HepG2 (cell line): ENCODE measurements around the gene NUBPL. TPM values are rescaled to one million over a fixed set of nuclear protein-coding genes. Genes with fewer than 3 reads are reported as not detected.

ENCODE experiments used
- ATAC-seq: fragments of 200-7000 bp; cut with Tn5 transposase; 3 replicates; pipeline ENCODE4 v1.9.1; 2020; ENCODE audit warnings: mild to moderate bottlenecking, moderate library complexity
- BruUV-seq: library from RNA; stranded (reverse); fragments of 400-500 nt; replicated peaks from 2 replicates; lab custom pipeline; 2021; lab: Mats Ljungman, UMichigan
- CTCF ChIA-PET: fragments of 300-600 bp; formaldehyde crosslinking; extraction: SDS; loops from one replicate; lab custom pipeline; 2021; ENCODE audit warnings: low total read pairs, inconsistent platforms, low intra/inter-chr PET ratio; lab: Yijun Ruan, JAX
- POLR2A ChIA-PET: fragments of 350-600 bp; sonication (Branson Sonifier 250); formaldehyde crosslinking; loops from one replicate; lab custom pipeline; 2020; ENCODE audit warnings: antibody characterized with exemption, inconsistent platforms; lab: Yijun Ruan, JAX
- DNase-seq: peaks from one replicate; pipeline ENCODE4 v3.0.0-alpha.2; 2015; ENCODE audit warnings: low spot score
- FAIRE-seq: peaks from 3 replicates; lab custom pipeline; 2011; peaks lifted over from hg19 to GRCh38; lab: Jason Lieb, UNC
- H2AFZ ChIP-seq: one replicate; pipeline ENCODE4 v1.6.1; 2011; ENCODE audit warnings: low read length, inconsistent platforms
- H3K27ac ChIP-seq: fragments of 300-600 bp; 3 replicates; pipeline ENCODE4 v1.8.0; 2011; ENCODE audit warnings: mixed run types, mild to moderate bottlenecking, mixed read lengths, low read length, inconsistent platforms; ENCODE audit not compliant: insufficient read depth; ENCODE audit errors: extremely low read length
- H3K27me3 ChIP-seq, 2 experiments: fragments of 200-600 bp in 1 of 2; 2 replicates in 1 of 2; 3 replicates in 1 of 2; pipeline versions ENCODE4 v1.6.0 to v1.8.0; 2011; ENCODE audit warnings: low read length in 2 of 2, mild to moderate bottlenecking in 2 of 2, moderate library complexity in 2 of 2, inconsistent platforms in 1 of 2; ENCODE audit not compliant: insufficient read depth in 2 of 2, control insufficient read depth in 1 of 2
- H3K36me3 ChIP-seq, 2 experiments: fragments of 200-600 bp in 1 of 2; replicated peaks in 1 of 2; 2 replicates in 1 of 2; 3 replicates in 1 of 2; pipeline versions ENCODE4 v1.5.1 to v1.8.0; 2011; ENCODE audit warnings: low read length in 2 of 2, inconsistent platforms in 1 of 2; ENCODE audit not compliant: insufficient read depth in 2 of 2, control insufficient read depth in 1 of 2
- H3K4me1 ChIP-seq: 2 replicates; pipeline ENCODE4 v1.5.1; 2012; ENCODE audit warnings: low read length, inconsistent platforms; ENCODE audit not compliant: insufficient read depth
- H3K4me2 ChIP-seq: 2 replicates; pipeline ENCODE4 v1.6.0; 2011; ENCODE audit warnings: low read depth, low read length, inconsistent platforms
- H3K4me3 ChIP-seq, 3 experiments: fragments of 200-600 bp in 1 of 3; sonication (generic), shearing (Covaris generic) in 1 of 3; replicated peaks in 1 of 3; 2 replicates each; pipeline ENCODE4 v1.5.1; 2011 to 2016; ENCODE audit warnings: low read length in 3 of 3, inconsistent platforms in 2 of 3, low read depth in 2 of 3, mild to moderate bottlenecking in 2 of 3, control low read depth in 1 of 3, mixed read lengths in 1 of 3; ENCODE audit not compliant: insufficient read depth in 1 of 3
- H3K79me2 ChIP-seq: one replicate; pipeline ENCODE4 v1.6.1; 2011; ENCODE audit warnings: low read length, inconsistent platforms; ENCODE audit not compliant: insufficient read depth
- H3K9ac ChIP-seq: 2 replicates; pipeline ENCODE4 v1.6.0; 2011; ENCODE audit warnings: mild to moderate bottlenecking, low read depth, low read length, inconsistent platforms; ENCODE audit not compliant: insufficient read depth
- H3K9me3 ChIP-seq: 2 replicates; pipeline ENCODE4 v1.5.1; 2012; ENCODE audit warnings: mild to moderate bottlenecking, low read length
- H4K20me1 ChIP-seq: 2 replicates; pipeline ENCODE4 v1.6.0; 2011; ENCODE audit warnings: inconsistent platforms, mild to moderate bottlenecking, low read length, moderate library complexity; ENCODE audit not compliant: insufficient read depth
- AGO2 ChIP-seq: fragments of 200-400 bp; formaldehyde crosslinking; optimal IDR thresholded peaks from 2 replicates; pipeline ENCODE3; 2017; ENCODE audit warnings: mild to moderate bottlenecking, low read depth, low read length, moderate library complexity
- ASH2L ChIP-seq: fragments of 300-600, 200-600 bp; sonication (generic); IDR thresholded peaks from 2 replicates; pipeline ENCODE4 v1.7.0; 2017; ENCODE audit warnings: low read depth, mild to moderate bottlenecking, moderate library complexity, mixed read lengths, low read length; ENCODE audit not compliant: insufficient read length
- ATAD3A ChIP-seq: sonication (generic); formaldehyde crosslinking; IDR thresholded peaks from 2 replicates; pipeline ENCODE4 v1.4.0; 2020; ENCODE audit warnings: missing genetic modification reagents
- CREB1 ChIP-seq, 2 experiments: fragments of 450-650 bp in 1 of 2; IDR thresholded peaks; 2 replicates each; pipeline ENCODE4 v1.6.1; 2016 to 2017; ENCODE audit warnings: control low read depth in 1 of 2, mild to moderate bottlenecking in 1 of 2, missing compliant biosample characterization in 1 of 2, missing genetic modification characterization in 1 of 2
- ERF ChIP-seq: IDR thresholded peaks from 2 replicates; pipeline ENCODE4 v1.6.1; 2018; ENCODE audit warnings: missing biosample characterization, missing genetic modification reagents
- ESRRA ChIP-seq: sonication (generic); formaldehyde crosslinking; IDR thresholded peaks from 2 replicates; pipeline ENCODE4 v1.5.1; 2020; ENCODE audit warnings: mild to moderate bottlenecking, low read depth, missing genetic modification reagents
- HES4 ChIP-seq: sonication (generic); formaldehyde crosslinking; IDR thresholded peaks from 2 replicates; pipeline ENCODE4 v1.9.0; 2021; ENCODE audit warnings: mild to moderate bottlenecking, missing genetic modification reagents, borderline replicate concordance
- HNRNPUL1 ChIP-seq: fragments of 200-400 bp; formaldehyde crosslinking; IDR thresholded peaks from 2 replicates; pipeline ENCODE4 v1.6.1; 2017; ENCODE audit warnings: low read depth, mild to moderate bottlenecking, low read length, moderate library complexity
- PHB2 ChIP-seq: fragments of 450-650 bp; IDR thresholded peaks from 2 replicates; pipeline ENCODE4 v1.6.1; 2018; ENCODE audit not compliant: partially characterized antibody
- POLR2AphosphoS5 ChIP-seq: IDR thresholded peaks from 2 replicates; pipeline ENCODE4 v1.6.1; 2012; ENCODE audit warnings: low read depth, low read length
- SMYD3 ChIP-seq: sonication (generic); formaldehyde crosslinking; IDR thresholded peaks from 2 replicates; pipeline ENCODE4 v1.8.1; 2023; ENCODE audit warnings: mild to moderate bottlenecking, missing genetic modification reagents
- TEAD2 ChIP-seq: sonication (generic); formaldehyde crosslinking; IDR thresholded peaks from 2 replicates; pipeline ENCODE4 v1.9.0; 2021; ENCODE audit warnings: missing genetic modification reagents
- WIZ ChIP-seq: sonication (generic); formaldehyde crosslinking; IDR thresholded peaks from 2 replicates; pipeline ENCODE4 v1.5.1; 2020; ENCODE audit warnings: mild to moderate bottlenecking, missing genetic modification reagents
- ZBTB4 ChIP-seq: sonication (generic); formaldehyde crosslinking; IDR thresholded peaks from 2 replicates; pipeline ENCODE4 v1.4.0; 2020; ENCODE audit warnings: missing genetic modification reagents, mild to moderate bottlenecking, borderline replicate concordance
- ZNF10 ChIP-seq: sonication (generic); formaldehyde crosslinking; IDR thresholded peaks from 2 replicates; pipeline ENCODE4 v1.4.0; 2020; ENCODE audit warnings: mild to moderate bottlenecking, low read depth, missing genetic modification reagents, borderline replicate concordance
- ZNF430 ChIP-seq: sonication (generic); formaldehyde crosslinking; IDR thresholded peaks from 2 replicates; pipeline ENCODE4 v1.9.0; 2021; ENCODE audit warnings: mild to moderate bottlenecking, missing genetic modification reagents
- ZNF605 ChIP-seq: sonication (generic); formaldehyde crosslinking; IDR thresholded peaks from 2 replicates; pipeline ENCODE4 v1.8.0; 2022; ENCODE audit warnings: mild to moderate bottlenecking, missing genetic modification reagents
- ZNF720 ChIP-seq: sonication (generic); formaldehyde crosslinking; IDR thresholded peaks from 2 replicates; pipeline ENCODE4 v1.4.0; 2020; ENCODE audit warnings: missing genetic modification reagents
- ZSCAN29 ChIP-seq: sonication (generic); formaldehyde crosslinking; conservative IDR thresholded peaks from 2 replicates; pipeline ENCODE4 v1.4.0; 2020; ENCODE audit warnings: mild to moderate bottlenecking, missing genetic modification reagents
- in situ Hi-C: cut with HindIII; loops from 2 replicates; pipeline ENCODE4 v1.10.0; 2017; ENCODE audit warnings: low pct_unique_long_range_greater_than_20kb; ENCODE audit not compliant: extremely low pct_ligation_motif_present
- intact Hi-C: fragments of 100-400 bp; cut with micrococcal nuclease; formaldehyde crosslinking; loops from one replicate; pipeline ENCODE4 v1.10.0; 2022; ENCODE audit not compliant: unreplicated experiment
- polyA plus RNA-seq, 8 experiments: library from polyadenylated mRNA; depleted of rRNA in 3 of 8; stranded (reverse) in 7 of 8; unstranded in 1 of 8; fragments of >200 nt; fragmentation: Illumina TruSeq in 4 of 8; extraction: Trizol in 4 of 8; gene quantifications; 2 replicates each; pipeline versions ENCODE4 v1.2.1 to v1.2.3, GENCODE V29; 2011 to 2016; ENCODE audit warnings: low read depth in 4 of 8, missing spikeins in 1 of 8, mixed read lengths in 1 of 8; ENCODE audit not compliant: insufficient read depth in 1 of 8
- total RNA-seq, 5 experiments: library from RNA; depleted of rRNA; stranded (reverse); fragments of >200 nt; fragmentation: Illumina TruSeq; extraction: Trizol; gene quantifications; 2 replicates each; pipeline ENCODE4 v1.2.3, GENCODE V29; 2016; ENCODE audit warnings: low read depth in 1 of 5
- TF ChIP-seq, protein P1 (sequence below): sonication (generic); formaldehyde crosslinking; IDR thresholded peaks from 2 replicates; pipeline ENCODE4 v1.4.0; 2020; ENCODE audit warnings: missing genetic modification reagents

Gene NUBPL
- total and polyA plus RNA-seq, 2 of the 13 experiments (the other 11 are each of a cell fraction or from before 2014, with no cell fraction given), result 21.3 to 44.1 TPM

GRCh38 chr14:31712244-31713127, 151.3 kb downstream of the NUBPL start (continued):
- no peak for TF ChIP-seq HNRNPUL1
- no peak for TF ChIP-seq ASH2L
- TF ChIP-seq ZNF720, result no peak
- no peak for TF ChIP-seq POLR2AphosphoS5
- TF ChIP-seq, protein P1, sequence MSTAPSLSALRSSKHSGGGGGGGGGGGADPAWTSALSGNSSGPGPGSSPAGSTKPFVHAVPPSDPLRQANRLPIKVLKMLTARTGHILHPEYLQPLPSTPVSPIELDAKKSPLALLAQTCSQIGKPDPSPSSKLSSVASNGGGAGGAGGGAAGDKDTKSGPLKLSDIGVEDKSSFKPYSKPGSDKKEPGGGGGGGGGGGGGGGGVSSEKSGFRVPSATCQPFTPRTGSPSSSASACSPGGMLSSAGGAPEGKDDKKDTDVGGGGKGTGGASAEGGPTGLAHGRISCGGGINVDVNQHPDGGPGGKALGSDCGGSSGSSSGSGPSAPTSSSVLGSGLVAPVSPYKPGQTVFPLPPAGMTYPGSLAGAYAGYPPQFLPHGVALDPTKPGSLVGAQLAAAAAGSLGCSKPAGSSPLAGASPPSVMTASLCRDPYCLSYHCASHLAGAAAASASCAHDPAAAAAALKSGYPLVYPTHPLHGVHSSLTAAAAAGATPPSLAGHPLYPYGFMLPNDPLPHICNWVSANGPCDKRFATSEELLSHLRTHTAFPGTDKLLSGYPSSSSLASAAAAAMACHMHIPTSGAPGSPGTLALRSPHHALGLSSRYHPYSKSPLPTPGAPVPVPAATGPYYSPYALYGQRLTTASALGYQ (CRISPR knock-in tag), result no peak
- 0 out of 2 replicates have a peak, but pooled peaks have one; percentile 23 for TF ChIP-seq ZNF430
- TF ChIP-seq ATAD3A, result no peak
- TF ChIP-seq AGO2, result peak; percentile 28
- peak; percentile 42 for TF ChIP-seq PHB2

GRCh38 chr14:31716208-31716607, 155.0 kb downstream of the NUBPL start:
- CTCF ChIA-PET, result no interaction called here
- no peak overlapping the region for H3K9ac ChIP-seq
- no peaks in the 10 kb centered on the region for H3K79me2 ChIP-seq
- no peak for DNase-seq
- FAIRE-seq, result no peak
- no peaks in the 10 kb centered on the region for H3K9me3 ChIP-seq
- in situ Hi-C loops, result no loop called here
- no peak overlapping the region for H3K4me3 ChIP-seq
- ATAC-seq, result no peak
- intact Hi-C loops, result loop anchor here (2.0 kb wide), 1 partner anchor 49 kb away; no protein-coding TSS in a partner anchor
- H4K20me1 ChIP-seq, result no peaks in the 10 kb centered on the region
- no TSS peak for BruUV-seq
- H3K27me3 ChIP-seq, result no peaks in the 10 kb centered on the region
- H3K36me3 ChIP-seq, result no peaks in the 10 kb centered on the region
- no peak overlapping the region for H3K27ac ChIP-seq
- POLR2A ChIA-PET, result no interaction called here
- H3K4me2 ChIP-seq, result no peak overlapping the region
- H3K4me1 ChIP-seq, result peaks cover 18% of the 10 kb centered on the region
- no peak overlapping the region for H2AFZ ChIP-seq
- TF ChIP-seq ESRRA (CRISPR knock-in tag), result no peak
- TF ChIP-seq ERF, result no peak
- TF ChIP-seq SMYD3 (CRISPR knock-in tag), result no peak
- TF ChIP-seq HES4 (CRISPR knock-in tag), result no peak
- TF ChIP-seq TEAD2, result no peak
- TF ChIP-seq ZNF10 (CRISPR knock-in tag), result no peak
- TF ChIP-seq ZSCAN29 (CRISPR knock-in tag), result no peak
- TF ChIP-seq ZBTB4 (CRISPR knock-in tag), result no peak
- TF ChIP-seq CREB1 (IDR thresholded peaks at IDR 0.05), result peak; percentile 81
- no peak for TF ChIP-seq CREB1 (CRISPR knock-in tag; IDR thresholded peaks at IDR 0.05)
- TF ChIP-seq ZNF605 (CRISPR knock-in tag), result no peak
- no peak for TF ChIP-seq WIZ (CRISPR knock-in tag)
